GM12878 (cell line): Measurements from ENCODE around the gene ZNF423. TPM values are rescaled to one million over a fixed set of nuclear protein-coding genes. Genes with fewer than 3 reads are reported as not detected.

Experiments
- ATAC-seq: fragments of 200-7000 bp; cut with Tn5 transposase; 3 replicates; pipeline ENCODE4 v1.9.1; 2020; ENCODE audit warnings: mild to moderate bottlenecking, moderate library complexity
- BruUV-seq: library from RNA; stranded (reverse); fragments of 400-500 nt; replicated peaks from 2 replicates; lab custom pipeline; 2021; lab: Mats Ljungman, UMichigan
- CTCF ChIA-PET: fragments of 300-600 bp; sonication (Branson Sonifier 250); formaldehyde crosslinking; extraction: SDS; loops from one replicate; lab custom pipeline; 2021; ENCODE audit warnings: inconsistent platforms; lab: Yijun Ruan, JAX
- POLR2A ChIA-PET: fragments of 350-600 bp; formaldehyde crosslinking; extraction: SDS; loops from one replicate; lab custom pipeline; 2021; ENCODE audit warnings: inconsistent platforms; lab: Charles Lee
- RAD21 ChIA-PET: fragments of 300-600 bp; sonication (Branson Sonifier 250); formaldehyde crosslinking; loops from one replicate; lab custom pipeline; 2023; ENCODE audit warnings: antibody characterized with exemption; ENCODE audit not compliant: unreplicated experiment; lab: Charles Lee
- SMC1A ChIA-PET: fragments of 300-600 bp; sonication (Branson Sonifier 250); formaldehyde crosslinking; loops from one replicate; lab custom pipeline; 2023; ENCODE audit not compliant: unreplicated experiment, uncharacterized antibody; lab: Charles Lee
- DNase-seq: peaks from one replicate; pipeline ENCODE4 v3.0.0-alpha.2; 2011; ENCODE audit warnings: low read depth, low spot score
- FAIRE-seq: peaks from 3 replicates; lab custom pipeline; 2011; peaks lifted over from hg19 to GRCh38; lab: Jason Lieb, UNC
- H2AFZ ChIP-seq: 2 replicates; pipeline ENCODE4 v1.6.0; 2011; ENCODE audit warnings: low read depth, low read length, control low read depth; ENCODE audit not compliant: control insufficient read depth
- H3K27ac ChIP-seq: 2 replicates; pipeline ENCODE4 v1.5.1; 2011; ENCODE audit warnings: control low read depth; ENCODE audit not compliant: control insufficient read depth, insufficient read depth
- H3K27me3 ChIP-seq, 2 experiments: replicated peaks in 1 of 2; 2 replicates each; pipeline versions ENCODE4 v1.6.0 to v1.6.1; 2011; ENCODE audit warnings: low read length in 1 of 2; ENCODE audit not compliant: control insufficient read depth in 2 of 2, insufficient read depth in 2 of 2
- H3K36me3 ChIP-seq, 2 experiments: 2 replicates each; pipeline ENCODE4 v1.5.1; 2011; ENCODE audit warnings: low read length in 1 of 2; ENCODE audit not compliant: control insufficient read depth in 2 of 2, insufficient read depth in 2 of 2
- H3K4me1 ChIP-seq: 2 replicates; pipeline ENCODE4 v1.6.1; 2011; ENCODE audit warnings: mild to moderate bottlenecking, low read length, moderate library complexity, mixed read lengths; ENCODE audit not compliant: control insufficient read depth, insufficient read depth
- H3K4me2 ChIP-seq: 2 replicates; pipeline ENCODE4 v1.6.0; 2011; ENCODE audit warnings: control low read depth; ENCODE audit not compliant: control insufficient read depth, insufficient read depth
- H3K4me3 ChIP-seq: fragments of 200-600 bp; sonication (generic); 2 replicates; pipeline ENCODE4 v1.5.1; 2016
- H3K79me2 ChIP-seq: 2 replicates; pipeline ENCODE4 v1.6.0; 2011; ENCODE audit warnings: low read length; ENCODE audit not compliant: control insufficient read depth, insufficient read depth
- H3K9ac ChIP-seq: 2 replicates; pipeline ENCODE4 v1.8.0; 2011; ENCODE audit warnings: low read length, control low read depth, mixed read lengths; ENCODE audit not compliant: control insufficient read depth, insufficient read depth
- H3K9me3 ChIP-seq: replicated peaks from 3 replicates; pipeline ENCODE4 v1.5.1; 2011; ENCODE audit warnings: mild to moderate bottlenecking, low read length; ENCODE audit not compliant: control insufficient read depth, insufficient read depth
- H4K20me1 ChIP-seq: 2 replicates; pipeline ENCODE4 v1.6.0; 2011; ENCODE audit not compliant: control insufficient read depth, insufficient read depth
- BCL11A ChIP-seq: IDR thresholded peaks from 2 replicates; pipeline ENCODE4 v1.6.1; 2011; ENCODE audit warnings: low read depth, low read length
- CREM ChIP-seq: IDR thresholded peaks from 2 replicates; pipeline ENCODE4 v1.6.1; 2014; ENCODE audit warnings: antibody characterized with exemption, low read depth
- ESRRA ChIP-seq: IDR thresholded peaks from 2 replicates; pipeline ENCODE4 v1.6.1; 2012; ENCODE audit warnings: mild to moderate bottlenecking, low read length, improper control_type of control experiment
- EZH2 ChIP-seq: IDR thresholded peaks from 2 replicates; pipeline ENCODE4 v1.6.1; 2012; ENCODE audit warnings: low read depth, mild to moderate bottlenecking, control low read depth, inconsistent platforms, low read length, borderline replicate concordance; ENCODE audit not compliant: control insufficient read depth
- FOXK2 ChIP-seq: fragments of 450-650 bp; IDR thresholded peaks from 2 replicates; pipeline ENCODE4 v1.6.1; 2017; ENCODE audit warnings: mild to moderate bottlenecking, moderate library complexity
- HDGF ChIP-seq: fragments of 450-650 bp; IDR thresholded peaks from 2 replicates; pipeline ENCODE4 v1.6.1; 2016; ENCODE audit warnings: antibody characterized with exemption
- NRF1 ChIP-seq: conservative IDR thresholded peaks from 2 replicates; pipeline ENCODE4 v1.6.1; 2011; ENCODE audit warnings: mild to moderate bottlenecking, low read depth, low read length, improper control_type of control experiment
- POLR2AphosphoS5 ChIP-seq: IDR thresholded peaks from 2 replicates; pipeline ENCODE4 v1.6.1; 2011; ENCODE audit warnings: mild to moderate bottlenecking, low read length, inconsistent platforms
- SMARCA5 ChIP-seq: fragments of 450-650 bp; IDR thresholded peaks from 2 replicates; pipeline ENCODE4 v1.6.1; 2017; ENCODE audit warnings: mild to moderate bottlenecking
- STAT3 ChIP-seq: IDR thresholded peaks from 2 replicates; pipeline ENCODE4 v1.6.1; 2011; ENCODE audit warnings: low read depth, low read length, improper control_type of control experiment
- TBL1XR1 ChIP-seq: IDR thresholded peaks from 2 replicates; pipeline ENCODE4 v1.6.1; 2012; ENCODE audit warnings: low read depth, low read length, improper control_type of control experiment
- YBX1 ChIP-seq: fragments of 450-650 bp; IDR thresholded peaks from 2 replicates; pipeline ENCODE4 v1.6.1; 2016; ENCODE audit warnings: antibody characterized with exemption
- ZNF207 ChIP-seq: fragments of 450-650 bp; IDR thresholded peaks from 2 replicates; pipeline ENCODE4 v1.6.1; 2014; ENCODE audit warnings: antibody characterized with exemption, mild to moderate bottlenecking, borderline replicate concordance
- ZNF217 ChIP-seq: fragments of 450-650 bp; IDR thresholded peaks from 2 replicates; pipeline ENCODE4 v1.6.1; 2017; ENCODE audit warnings: antibody characterized with exemption, mild to moderate bottlenecking
- WGBS: methylation state at CpG from one replicate; pipeline ENCODE4 v1.1.6; 2016; ENCODE audit warnings: low lambda C conversion rate; ENCODE audit not compliant: insufficient replicate concordance, insufficient coverage; ENCODE audit errors: missing lambda C conversion rate; 5-methylcytosine and 5-hydroxymethylcytosine counted together
- in situ Hi-C: fragments of 300-500 bp; cut with MboI; formaldehyde crosslinking; loops from 9 replicates; pipeline ENCODE4 v1.14.3; 2018; ENCODE audit warnings: mixed read lengths
- intact Hi-C: fragments of 100-400 bp; cut with micrococcal nuclease; formaldehyde crosslinking; loops from one replicate; pipeline ENCODE4 v1.14.2; 2022; ENCODE audit not compliant: unreplicated experiment
- polyA plus RNA-seq, 11 experiments: library from polyadenylated mRNA; depleted of rRNA in 4 of 11; unstranded in 6 of 11; stranded (reverse) in 5 of 11; fragments of >200 nt; fragmentation: Nextera tagmentation in 4 of 11; fragmentation: Illumina TruSeq in 1 of 11; extraction: Ambion mirVana in 4 of 11; extraction: Trizol in 1 of 11; gene quantifications; 1 replicate in 1 of 11; 2 replicates in 10 of 11; pipeline versions ENCODE4 v1.2.1 to v1.2.3, GENCODE V29; 2011 to 2016; ENCODE audit warnings: inconsistent platforms in 2 of 11, missing spikeins in 2 of 11, low read depth in 1 of 11
- total RNA-seq, 4 experiments: library from RNA; depleted of rRNA in 3 of 4; stranded (reverse); fragments of >200 nt in 3 of 4; fragmentation: Illumina TruSeq in 1 of 4; extraction: Trizol in 1 of 4; gene quantifications; 2 replicates each; pipeline versions ENCODE4 v1.2.1 to v1.2.3, GENCODE V29; 2013 to 2021
- TF ChIP-seq, protein P1 (sequence below): IDR thresholded peaks from 2 replicates; pipeline ENCODE4 v1.6.1; 2012; ENCODE audit warnings: low read depth, low read length, improper control_type of control experiment
- TF ChIP-seq, protein P2 (sequence below): fragments of 450-650 bp; IDR thresholded peaks from 2 replicates; pipeline ENCODE4 v1.6.1; 2017; ENCODE audit warnings: mild to moderate bottlenecking, low read depth, inconsistent platforms; ENCODE audit not compliant: poor library complexity, severe bottlenecking
- TF ChIP-seq, protein P3 (sequence below): fragments of 150-350 bp; IDR thresholded peaks from 2 replicates; pipeline ENCODE4 v1.6.1; 2014; ENCODE audit warnings: mild to moderate bottlenecking, low read depth, low read length
- TF ChIP-seq, protein P4 (sequence below): fragments of 450-650 bp; IDR thresholded peaks from 2 replicates; pipeline ENCODE4 v1.6.1; 2017; ENCODE audit warnings: borderline replicate concordance

The ZNF423 gene
- total and polyA plus RNA-seq, 10 of the 15 experiments (the other 5 are each of a cell fraction or from before 2014, with no cell fraction given): 0.03 to 0.64 (median 0.10) TPM

DNA sequence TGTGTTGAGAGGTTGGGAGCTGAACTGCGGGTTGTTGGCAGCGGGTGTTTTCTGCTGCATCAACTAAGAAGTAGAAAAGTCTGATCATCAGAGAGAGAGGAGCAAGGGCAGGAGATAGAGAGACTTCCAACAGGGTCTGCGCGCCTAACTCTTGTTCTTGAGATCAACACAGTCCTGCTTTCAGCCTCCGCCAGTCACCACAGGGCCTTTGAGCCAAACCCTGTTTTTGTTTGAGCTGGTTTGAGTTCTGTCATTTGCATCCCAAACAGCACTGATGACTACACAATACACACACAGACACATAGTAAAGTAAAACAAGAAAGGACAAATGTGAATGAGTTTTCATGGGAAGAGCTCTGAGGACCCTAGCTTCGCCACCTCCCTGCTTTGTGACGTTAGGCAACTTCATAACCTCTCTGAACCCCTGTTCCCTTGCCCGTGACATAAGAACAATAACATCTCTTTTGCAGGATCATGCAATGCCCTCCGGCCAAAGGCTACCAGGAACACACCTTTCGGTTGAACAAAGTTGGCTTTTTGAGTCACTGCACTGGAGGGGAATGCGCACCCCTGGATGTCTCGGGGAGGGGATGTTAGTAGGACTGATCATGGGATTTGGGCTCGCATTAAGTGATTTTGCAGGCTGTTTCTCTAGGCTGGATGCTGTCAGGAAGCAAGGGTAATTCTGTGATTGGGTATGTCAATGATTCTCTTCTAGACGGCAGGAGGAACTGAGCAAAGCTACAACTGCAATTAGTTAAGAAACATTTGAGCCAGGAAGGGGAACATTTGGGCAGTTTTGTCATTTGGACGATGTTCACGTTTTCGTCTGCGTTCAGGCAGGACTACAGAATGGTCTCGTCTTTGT, 390.0 kb downstream of the ZNF423 start:
- H3K4me2 ChIP-seq: no peak overlapping the region
- WGBS: 76% methylated on average over 19 of the region's 19 CpGs
- no peak for ATAC-seq
- H3K4me3 ChIP-seq: no peak overlapping the region
- no peak for FAIRE-seq
- ChIA-PET RAD21 (no interaction called here), CTCF (no interaction called here), SMC1A (no interaction called here), POLR2A (no interaction called here)
- no peaks in the 10 kb centered on the region for H3K9me3 ChIP-seq
- H4K20me1 ChIP-seq: no peaks in the 10 kb centered on the region
- H3K79me2 ChIP-seq: no peaks in the 10 kb centered on the region
- in situ Hi-C loops (no loop called here), intact Hi-C loops (no loop called here)
- no peak for TF ChIP-seq POLR2AphosphoS5
- TF ChIP-seq EZH2: no peak
- TF ChIP-seq, protein P1, sequence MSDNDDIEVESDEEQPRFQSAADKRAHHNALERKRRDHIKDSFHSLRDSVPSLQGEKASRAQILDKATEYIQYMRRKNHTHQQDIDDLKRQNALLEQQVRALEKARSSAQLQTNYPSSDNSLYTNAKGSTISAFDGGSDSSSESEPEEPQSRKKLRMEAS: no peak
- TF ChIP-seq YBX1: no peak
- no peak for TF ChIP-seq FOXK2
- no peak for TF ChIP-seq HDGF
- TF ChIP-seq, protein P2, sequence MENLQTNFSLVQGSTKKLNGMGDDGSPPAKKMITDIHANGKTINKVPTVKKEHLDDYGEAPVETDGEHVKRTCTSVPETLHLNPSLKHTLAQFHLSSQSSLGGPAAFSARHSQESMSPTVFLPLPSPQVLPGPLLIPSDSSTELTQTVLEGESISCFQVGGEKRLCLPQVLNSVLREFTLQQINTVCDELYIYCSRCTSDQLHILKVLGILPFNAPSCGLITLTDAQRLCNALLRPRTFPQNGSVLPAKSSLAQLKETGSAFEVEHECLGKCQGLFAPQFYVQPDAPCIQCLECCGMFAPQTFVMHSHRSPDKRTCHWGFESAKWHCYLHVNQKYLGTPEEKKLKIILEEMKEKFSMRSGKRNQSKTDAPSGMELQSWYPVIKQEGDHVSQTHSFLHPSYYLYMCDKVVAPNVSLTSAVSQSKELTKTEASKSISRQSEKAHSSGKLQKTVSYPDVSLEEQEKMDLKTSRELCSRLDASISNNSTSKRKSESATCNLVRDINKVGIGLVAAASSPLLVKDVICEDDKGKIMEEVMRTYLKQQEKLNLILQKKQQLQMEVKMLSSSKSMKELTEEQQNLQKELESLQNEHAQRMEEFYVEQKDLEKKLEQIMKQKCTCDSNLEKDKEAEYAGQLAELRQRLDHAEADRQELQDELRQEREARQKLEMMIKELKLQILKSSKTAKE: no peak
- no peak for TF ChIP-seq BCL11A
- no peak for TF ChIP-seq ESRRA
- no peak for TF ChIP-seq STAT3
- TF ChIP-seq, protein P3, sequence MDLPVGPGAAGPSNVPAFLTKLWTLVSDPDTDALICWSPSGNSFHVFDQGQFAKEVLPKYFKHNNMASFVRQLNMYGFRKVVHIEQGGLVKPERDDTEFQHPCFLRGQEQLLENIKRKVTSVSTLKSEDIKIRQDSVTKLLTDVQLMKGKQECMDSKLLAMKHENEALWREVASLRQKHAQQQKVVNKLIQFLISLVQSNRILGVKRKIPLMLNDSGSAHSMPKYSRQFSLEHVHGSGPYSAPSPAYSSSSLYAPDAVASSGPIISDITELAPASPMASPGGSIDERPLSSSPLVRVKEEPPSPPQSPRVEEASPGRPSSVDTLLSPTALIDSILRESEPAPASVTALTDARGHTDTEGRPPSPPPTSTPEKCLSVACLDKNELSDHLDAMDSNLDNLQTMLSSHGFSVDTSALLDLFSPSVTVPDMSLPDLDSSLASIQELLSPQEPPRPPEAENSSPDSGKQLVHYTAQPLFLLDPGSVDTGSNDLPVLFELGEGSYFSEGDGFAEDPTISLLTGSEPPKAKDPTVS: no peak
- TF ChIP-seq TBL1XR1: no peak
- no peak for TF ChIP-seq NRF1
- TF ChIP-seq ZNF217: no peak
- no peak for TF ChIP-seq SMARCA5
- TF ChIP-seq CREM: no peak
- TF ChIP-seq ZNF207: no peak
- TF ChIP-seq, protein P4, sequence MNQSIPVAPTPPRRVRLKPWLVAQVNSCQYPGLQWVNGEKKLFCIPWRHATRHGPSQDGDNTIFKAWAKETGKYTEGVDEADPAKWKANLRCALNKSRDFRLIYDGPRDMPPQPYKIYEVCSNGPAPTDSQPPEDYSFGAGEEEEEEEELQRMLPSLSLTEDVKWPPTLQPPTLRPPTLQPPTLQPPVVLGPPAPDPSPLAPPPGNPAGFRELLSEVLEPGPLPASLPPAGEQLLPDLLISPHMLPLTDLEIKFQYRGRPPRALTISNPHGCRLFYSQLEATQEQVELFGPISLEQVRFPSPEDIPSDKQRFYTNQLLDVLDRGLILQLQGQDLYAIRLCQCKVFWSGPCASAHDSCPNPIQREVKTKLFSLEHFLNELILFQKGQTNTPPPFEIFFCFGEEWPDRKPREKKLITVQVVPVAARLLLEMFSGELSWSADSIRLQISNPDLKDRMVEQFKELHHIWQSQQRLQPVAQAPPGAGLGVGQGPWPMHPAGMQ: no peak
- H3K27me3 ChIP-seq: no peaks in the 10 kb centered on the region
- H2AFZ ChIP-seq: no peak overlapping the region
- no TSS peak for BruUV-seq
- no peak overlapping the region for H3K27ac ChIP-seq
- no peaks in the 10 kb centered on the region for H3K36me3 ChIP-seq
- peaks cover 15% of the 10 kb centered on the region for H3K4me1 ChIP-seq
- H3K9ac ChIP-seq: no peak overlapping the region
- no peak for DNase-seq
